Measurements from ENCODE around the gene RPTOR.

The RPTOR gene

GRCh38 chr17:81013642-81014041 is 469.0 kb downstream of the RPTOR start:
- FAIRE-seq = no peak

- FAIRE-seq = no peak
These were observed 470.5 kb downstream of the RPTOR start for GRCh38 chr17:81015136-81015535.

Measured in TTC549 (cell line).